HEK293 (cell line): ENCODE results near the gene LRRC4C.

Experiments used
- CTCF ChIA-PET: fragments of 350-600 bp; formaldehyde crosslinking; extraction: SDS; loops from one replicate; lab custom pipeline; 2021; ENCODE audit warnings: antibody characterized with exemption; lab: Yijun Ruan, JAX
- POLR2A ChIA-PET: fragments of 300-600 bp; formaldehyde crosslinking; extraction: SDS; loops from one replicate; lab custom pipeline; 2020; ENCODE audit warnings: antibody characterized with exemption, inconsistent platforms; lab: Yijun Ruan, JAX
- H3K27ac ChIP-seq: fragments of 200-500 bp; sonication (Bioruptor generic); 2 replicates; pipeline ENCODE4 v1.5.1; 2014; ENCODE audit warnings: low read depth, low read length, control low read depth, inconsistent platforms; ENCODE audit errors: extremely low read depth
- H3K36me3 ChIP-seq, 2 experiments: fragments of 200-500 bp in 1 of 2; sonication (Bioruptor generic) in 1 of 2; 1 replicate in 1 of 2; 2 replicates in 1 of 2; pipeline ENCODE4 v1.5.1; 2014 to 2017; ENCODE audit warnings: inconsistent platforms in 2 of 2, low read length in 2 of 2; ENCODE audit not compliant: control insufficient read depth in 2 of 2, insufficient read depth in 1 of 2
- H3K4me1 ChIP-seq: fragments of 200-500 bp; sonication (Bioruptor generic); 2 replicates; pipeline ENCODE4 v1.5.1; 2014; ENCODE audit warnings: mild to moderate bottlenecking, low read length, inconsistent platforms; ENCODE audit not compliant: control insufficient read depth, insufficient read depth
- H3K4me3 ChIP-seq: 2 replicates; pipeline ENCODE4 v1.5.1; 2011; ENCODE audit warnings: low read depth, mild to moderate bottlenecking, control low read depth, low read length, moderate library complexity
- H3K9me3 ChIP-seq: fragments of 200-500 bp; sonication (Bioruptor generic); 2 replicates; pipeline ENCODE4 v1.5.1; 2014; ENCODE audit warnings: low read depth, low read length, inconsistent platforms; ENCODE audit not compliant: control insufficient read depth, insufficient read depth
- INSM2 ChIP-seq: fragments of 450-650 bp; formaldehyde crosslinking; IDR thresholded peaks from 2 replicates; pipeline ENCODE4 v1.5.1; 2016; ENCODE audit warnings: missing biosample characterization, missing genetic modification characterization
- TCF7L2 ChIP-seq: IDR thresholded peaks from 2 replicates; pipeline ENCODE4 v1.6.1; 2011; ENCODE audit warnings: low read depth, mild to moderate bottlenecking, inconsistent platforms, low read length, moderate library complexity, borderline replicate concordance
- TSHZ1 ChIP-seq: fragments of 450-650 bp; formaldehyde crosslinking; IDR thresholded peaks from 2 replicates; pipeline ENCODE4 v1.5.1; 2016; ENCODE audit warnings: missing biosample characterization, missing genetic modification characterization, borderline replicate concordance
- ZIC2 ChIP-seq: fragments of 450-650 bp; formaldehyde crosslinking; IDR thresholded peaks from 2 replicates; pipeline ENCODE4 v1.5.1; 2016; ENCODE audit warnings: missing biosample characterization, missing genetic modification characterization
- ZNF112 ChIP-seq: fragments of 450-650 bp; formaldehyde crosslinking; IDR thresholded peaks from 2 replicates; pipeline ENCODE4 v1.5.0; 2017; ENCODE audit warnings: missing biosample characterization, missing genetic modification characterization
- ZNF148 ChIP-seq: fragments of 450-650 bp; formaldehyde crosslinking; IDR thresholded peaks from 2 replicates; pipeline ENCODE4 v1.5.0; 2017; ENCODE audit warnings: missing biosample characterization, missing genetic modification characterization, borderline replicate concordance
- ZNF16 ChIP-seq: fragments of 450-650 bp; formaldehyde crosslinking; IDR thresholded peaks from 2 replicates; pipeline ENCODE4 v1.5.1; 2016; ENCODE audit warnings: low read depth, missing biosample characterization, missing genetic modification characterization
- ZNF24 ChIP-seq: fragments of 450-650 bp; formaldehyde crosslinking; IDR thresholded peaks from 2 replicates; pipeline ENCODE4 v1.5.1; 2016; ENCODE audit warnings: missing biosample characterization, missing genetic modification characterization
- ZNF292 ChIP-seq: fragments of 450-650 bp; formaldehyde crosslinking; IDR thresholded peaks from 2 replicates; pipeline ENCODE4 v1.5.1; 2016; ENCODE audit warnings: low read depth, missing biosample characterization, missing genetic modification characterization, borderline replicate concordance
- ZNF341 ChIP-seq: fragments of 450-650 bp; formaldehyde crosslinking; IDR thresholded peaks from 2 replicates; pipeline ENCODE4; 2016; ENCODE audit warnings: low read depth, missing biosample characterization, missing genetic modification characterization
- ZNF510 ChIP-seq: fragments of 450-650 bp; formaldehyde crosslinking; IDR thresholded peaks from 2 replicates; pipeline ENCODE4 v1.5.1; 2018; ENCODE audit warnings: mild to moderate bottlenecking, missing genetic modification characterization, missing biosample characterization; ENCODE audit not compliant: insufficient replicate concordance
- ZNF513 ChIP-seq: fragments of 450-650 bp; IDR thresholded peaks from 2 replicates; pipeline ENCODE4 v1.5.1; 2018; ENCODE audit warnings: missing biosample characterization, missing genetic modification characterization
- ZNF791 ChIP-seq: fragments of 450-650 bp; formaldehyde crosslinking; IDR thresholded peaks from 2 replicates; pipeline ENCODE4 v1.5.1; 2016; ENCODE audit warnings: missing biosample characterization, missing genetic modification characterization

The LRRC4C gene

GRCh38 chr11:40255457-40255856 lies 1204.0 kb downstream of the LRRC4C start:
- POLR2A ChIA-PET, result no interaction called here
- no peak overlapping the region for H3K27ac ChIP-seq
- no peak overlapping the region for H3K4me3 ChIP-seq
- CTCF ChIA-PET, result interaction anchor here (0.8 kb wide), 1 partner anchor 898 kb away, joined by 3 read pairs; no protein-coding TSS in a partner anchor
- no peaks in the 10 kb centered on the region for H3K36me3 ChIP-seq
- H3K4me1 ChIP-seq, result no peaks in the 10 kb centered on the region
- TF ChIP-seq ZNF510 (tag by site-specific recombination), result no peak
- no peak for TF ChIP-seq ZNF16 (tag by site-specific recombination)
- no peak for TF ChIP-seq TSHZ1 (tag by site-specific recombination)
- no peak for TF ChIP-seq ZNF341 (tag by site-specific recombination)
- no peaks in the 10 kb centered on the region for H3K9me3 ChIP-seq

- H3K4me3 ChIP-seq, result no peak overlapping the region
- TF ChIP-seq ZNF112 (tag by site-specific recombination), result no peak
- no peak for TF ChIP-seq ZNF24 (tag by site-specific recombination)
- no peak for TF ChIP-seq ZNF292 (tag by site-specific recombination)
- TF ChIP-seq INSM2 (tag by site-specific recombination), result no peak
- no peak for TF ChIP-seq ZNF148 (tag by site-specific recombination)
- no peak for TF ChIP-seq ZIC2 (tag by site-specific recombination)
- TF ChIP-seq ZNF791 (tag by site-specific recombination), result no peak
- TF ChIP-seq ZNF513 (tag by site-specific recombination), result no peak
- TF ChIP-seq TCF7L2, result no peak
- POLR2A ChIA-PET, result no interaction called here
- H3K4me1 ChIP-seq, result no peaks in the 10 kb centered on the region
- no peaks in the 10 kb centered on the region for H3K36me3 ChIP-seq
- CTCF ChIA-PET, result no interaction called here
- H3K27ac ChIP-seq, result no peak overlapping the region
- H3K9me3 ChIP-seq, result no peaks in the 10 kb centered on the region
These were observed 1206.3 kb downstream of the LRRC4C start for GRCh38 chr11:40253166-40253565.
